AG04450 (cell line): ENCODE data around the gene TGFBR1. TPM values are rescaled to one million over a fixed set of nuclear protein-coding genes. Genes with fewer than 3 reads are reported as not detected.

Source experiments
- CTCF ChIA-PET: fragments of 300-600, 350-600 bp; formaldehyde crosslinking; extraction: SDS; loops from one replicate; lab custom pipeline; 2022; ENCODE audit warnings: antibody characterized with exemption, inconsistent platforms; lab: Charles Lee
- POLR2A ChIA-PET: fragments of 350-600 bp; formaldehyde crosslinking; extraction: SDS; loops from one replicate; lab custom pipeline; 2021; ENCODE audit warnings: antibody characterized with exemption, inconsistent platforms; lab: Yijun Ruan, JAX
- DNase-seq: peaks from one replicate; pipeline ENCODE4 v3.0.0-alpha.2; 2011; ENCODE audit warnings: low read depth, low spot score
- H3K27ac ChIP-seq: one replicate; pipeline ENCODE4 v1.5.1; 2012; ENCODE audit warnings: low read depth, low read length, control low read depth
- H3K27me3 ChIP-seq: one replicate; pipeline ENCODE4 v1.6.0; 2012; ENCODE audit warnings: low read length; ENCODE audit not compliant: control insufficient read depth, insufficient read depth
- H3K4me3 ChIP-seq: 2 replicates; pipeline ENCODE4 v1.5.1; 2011; ENCODE audit warnings: mild to moderate bottlenecking, low read depth, low read length, control low read depth
- H3K9me3 ChIP-seq: 2 replicates; pipeline ENCODE4 v1.5.1; 2012; ENCODE audit warnings: low read length; ENCODE audit not compliant: control insufficient read depth, insufficient read depth
- CTCF ChIP-seq: IDR thresholded peaks from 2 replicates; pipeline ENCODE4 v1.5.1; 2011; ENCODE audit warnings: low read depth, low read length, control low read depth, inconsistent platforms
- polyA plus RNA-seq: library from polyadenylated mRNA; depleted of rRNA; stranded (reverse); fragments of >200 nt; gene quantifications from 2 replicates; pipeline ENCODE4 v1.2.3, GENCODE V29; 2011

Gene TGFBR1
- polyA plus RNA-seq, 1 experiment = 86.3 TPM

- H3K27ac ChIP-seq = no peak overlapping the region
- CTCF ChIA-PET = interaction anchor here (1.3 kb wide), 1 partner anchor 11 kb away, joined by 4 read pairs; no protein-coding TSS in a partner anchor
- POLR2A ChIA-PET = no interaction called here
- H3K9me3 ChIP-seq = no peaks in the 10 kb centered on the region
- H3K4me3 ChIP-seq = no peak overlapping the region
- TF ChIP-seq CTCF = no peak
- no peaks in the 10 kb centered on the region for H3K27me3 ChIP-seq
- DNase-seq = no peak
Measured at GRCh38 chr9:99129091-99129490, 24.2 kb downstream of the TGFBR1 start.

GRCh38 chr9:99130069-99130468 is 25.2 kb downstream of the TGFBR1 start:
- no peak overlapping the region for H3K27ac ChIP-seq
- POLR2A ChIA-PET = no interaction called here
- no peaks in the 10 kb centered on the region for H3K9me3 ChIP-seq
- no peak overlapping the region for H3K4me3 ChIP-seq
- CTCF ChIA-PET = interaction anchor here (0.8 kb wide), 1 partner anchor 165 kb away, joined by 3 read pairs; no protein-coding TSS in a partner anchor
- DNase-seq = no peak
- no peak for TF ChIP-seq CTCF
- no peaks in the 10 kb centered on the region for H3K27me3 ChIP-seq

- CTCF ChIA-PET = interaction anchor here (1.3 to 2.4 kb wide), 4 partner anchors 15 to 272 kb away, joined by 3 to 10 read pairs (median 6); no protein-coding TSS in a partner anchor
- DNase-seq = no peak
- H3K4me3 ChIP-seq = no peak overlapping the region
Measured at GRCh38 chr9:99133145-99133544, 28.2 kb downstream of the TGFBR1 start.

GRCh38 chr9:99134893-99135341 is 30.0 kb downstream of the TGFBR1 start:
- CTCF ChIA-PET = interaction anchor here (0.6 to 2.4 kb wide), 5 partner anchors 17 to 287 kb away, joined by 4 to 10 read pairs (median 5); no protein-coding TSS in a partner anchor
- Histone ChIP-seq H3K27me3 (no peaks in the 10 kb centered on the region), H3K9me3 (no peaks in the 10 kb centered on the region), H3K4me3 (no peak overlapping the region), H3K27ac (no peak overlapping the region)
- TF ChIP-seq CTCF = no peak
- POLR2A ChIA-PET = interaction anchor here (0.7 to 1.3 kb wide), 2 partner anchors 12 to 30 kb away, joined by 3 to 4 read pairs; partner anchors contain the start of gene TGFBR1
- peak; percentile 27 for DNase-seq

More at GRCh38 chr9:99133145-99133544, 28.2 kb downstream of the TGFBR1 start:
- Histone ChIP-seq H3K27me3 (no peaks in the 10 kb centered on the region), H3K27ac (no peak overlapping the region), H3K9me3 (no peaks in the 10 kb centered on the region)
- no peak for TF ChIP-seq CTCF
- POLR2A ChIA-PET = interaction anchor here (0.6 kb wide), 1 partner anchor 285 kb away, joined by 3 read pairs; no protein-coding TSS in a partner anchor

- no peak for DNase-seq
- TF ChIP-seq CTCF = no peak
- Histone ChIP-seq H3K27ac (no peak overlapping the region), H3K9me3 (no peaks in the 10 kb centered on the region), H3K4me3 (no peak overlapping the region), H3K27me3 (no peaks in the 10 kb centered on the region)
- ChIA-PET CTCF (interaction anchor here (1.0 to 1.2 kb wide), 2 partner anchors 274 to 287 kb away, joined by 3 to 4 read pairs; no protein-coding TSS in a partner anchor), POLR2A (interaction anchor here (0.7 to 1.3 kb wide), 2 partner anchors 11 to 31 kb away, joined by 3 to 4 read pairs; partner anchors contain the start of gene TGFBR1)
Measured at GRCh38 chr9:99135456-99135855, 30.5 kb downstream of the TGFBR1 start.
